ENCODE results near the gene RPTOR. TPM values are rescaled to one million over a fixed set of nuclear protein-coding genes. Genes with fewer than 3 reads are reported as not detected.

Gene RPTOR
- total RNA-seq, 1 donor from 2014 or later, result 32.0 TPM

DNA sequence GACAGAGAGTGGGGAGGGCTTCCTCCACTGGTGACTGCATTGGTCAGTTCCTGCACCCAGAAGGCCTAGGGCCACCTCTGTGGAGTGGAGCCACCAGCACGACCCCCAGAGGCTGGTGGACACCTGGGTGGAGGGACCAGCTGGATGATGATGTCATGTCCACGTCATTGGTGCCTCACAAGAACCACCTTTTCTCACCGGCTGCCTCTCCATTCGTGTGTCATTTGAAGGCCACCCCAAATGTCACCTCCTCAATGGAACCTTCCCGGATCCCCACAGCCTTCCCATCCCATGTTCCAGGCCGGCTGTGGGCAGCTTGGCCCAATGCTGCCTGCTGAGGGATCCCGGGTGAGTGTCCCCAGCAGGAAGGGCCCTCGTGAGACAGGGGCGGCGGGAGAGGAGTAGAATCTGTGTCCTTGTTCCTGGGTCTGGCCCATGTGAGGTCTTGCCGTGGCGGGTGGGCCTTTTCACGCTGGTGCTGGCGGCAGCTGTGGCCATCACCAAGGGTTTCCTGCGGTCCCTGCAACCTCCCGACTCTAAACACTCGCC lies 437.9 kb downstream of the RPTOR start:
- H3K4me2 ChIP-seq (ENCODE audit: low read length), result no peak overlapping the region
- H2AFZ ChIP-seq (ENCODE audit: low read depth, low read length), result no peak overlapping the region
- FAIRE-seq (no peak), DNase-seq (ENCODE audit: low read depth) (no peak)
- peaks cover 28% of the 10 kb centered on the region for H3K4me1 ChIP-seq (ENCODE audit: insufficient read depth, low read length)
- H3K4me1 Mint-ChIP-seq (ENCODE audit: low read depth, unreplicated experiment), result peaks cover 10% of the 10 kb centered on the region
- H3K9me3 Mint-ChIP-seq (ENCODE audit: unreplicated experiment), result no peaks in the 10 kb centered on the region
- no peak overlapping the region for H3K27ac Mint-ChIP-seq (ENCODE audit: unreplicated experiment)
- no peak overlapping the region for H3K27ac ChIP-seq (ENCODE audit: low read depth, low read length)
- no peaks in the 10 kb centered on the region for H4K20me1 ChIP-seq (ENCODE audit: insufficient read depth, low read length)
- no peaks in the 10 kb centered on the region for H3K79me2 ChIP-seq (ENCODE audit: insufficient read depth, low read length)
- H3K9me3 ChIP-seq (ENCODE audit: insufficient read depth, low read depth, low read length), result no peaks in the 10 kb centered on the region
- no peak overlapping the region for H3K9ac ChIP-seq (ENCODE audit: low read length)
- no peaks in the 10 kb centered on the region for H3K36me3 ChIP-seq (ENCODE audit: insufficient read depth, low read length)
- H3K36me3 Mint-ChIP-seq (ENCODE audit: low read depth, unreplicated experiment), result no peaks in the 10 kb centered on the region
- H3K27me3 Mint-ChIP-seq (ENCODE audit: low read depth, unreplicated experiment), result peaks cover 5% of the 10 kb centered on the region
- H3K4me3 Mint-ChIP-seq (ENCODE audit: unreplicated experiment), result peak overlapping the region; percentile 66
- H3K27me3 ChIP-seq (ENCODE audit: insufficient read depth, low read length), result no peaks in the 10 kb centered on the region
- TF ChIP-seq, protein P1, sequence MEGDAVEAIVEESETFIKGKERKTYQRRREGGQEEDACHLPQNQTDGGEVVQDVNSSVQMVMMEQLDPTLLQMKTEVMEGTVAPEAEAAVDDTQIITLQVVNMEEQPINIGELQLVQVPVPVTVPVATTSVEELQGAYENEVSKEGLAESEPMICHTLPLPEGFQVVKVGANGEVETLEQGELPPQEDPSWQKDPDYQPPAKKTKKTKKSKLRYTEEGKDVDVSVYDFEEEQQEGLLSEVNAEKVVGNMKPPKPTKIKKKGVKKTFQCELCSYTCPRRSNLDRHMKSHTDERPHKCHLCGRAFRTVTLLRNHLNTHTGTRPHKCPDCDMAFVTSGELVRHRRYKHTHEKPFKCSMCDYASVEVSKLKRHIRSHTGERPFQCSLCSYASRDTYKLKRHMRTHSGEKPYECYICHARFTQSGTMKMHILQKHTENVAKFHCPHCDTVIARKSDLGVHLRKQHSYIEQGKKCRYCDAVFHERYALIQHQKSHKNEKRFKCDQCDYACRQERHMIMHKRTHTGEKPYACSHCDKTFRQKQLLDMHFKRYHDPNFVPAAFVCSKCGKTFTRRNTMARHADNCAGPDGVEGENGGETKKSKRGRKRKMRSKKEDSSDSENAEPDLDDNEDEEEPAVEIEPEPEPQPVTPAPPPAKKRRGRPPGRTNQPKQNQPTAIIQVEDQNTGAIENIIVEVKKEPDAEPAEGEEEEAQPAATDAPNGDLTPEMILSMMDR (IDR thresholded peaks at IDR 0.05; ENCODE audit: insufficient read depth, low read depth, low read length), result no peak
- no peak for TF ChIP-seq EZH2 (IDR thresholded peaks at IDR 0.05; ENCODE audit: insufficient read depth, low read length)
- no peak overlapping the region for H3K4me3 ChIP-seq (ENCODE audit: insufficient read depth, low read depth, low read length)

DNA sequence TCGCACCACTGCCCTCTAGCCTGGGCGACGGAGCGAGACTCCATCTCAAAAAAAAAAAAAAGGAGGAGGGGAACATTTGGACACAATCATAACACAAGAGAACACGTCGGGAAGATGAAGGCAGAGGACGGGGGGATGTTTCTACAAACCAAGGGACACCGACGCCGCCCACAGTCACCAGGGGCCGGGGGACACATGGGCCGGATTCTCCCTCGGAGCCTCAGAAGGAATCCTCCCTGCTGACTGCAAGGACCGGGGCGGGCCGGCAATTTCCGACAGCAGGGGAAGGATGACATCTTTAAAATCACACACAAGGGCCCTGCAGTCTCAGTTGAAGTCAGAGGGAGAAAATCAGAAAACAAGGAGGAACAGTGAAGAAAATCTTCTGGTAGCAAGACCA lies 438.9 kb downstream of the RPTOR start:
- Mint-ChIP-seq H3K4me3 (ENCODE audit: unreplicated experiment) (no peak overlapping the region), H3K27me3 (ENCODE audit: low read depth, unreplicated experiment) (peaks cover 5% of the 10 kb centered on the region), H3K36me3 (ENCODE audit: low read depth, unreplicated experiment) (no peaks in the 10 kb centered on the region), H3K4me1 (ENCODE audit: low read depth, unreplicated experiment) (peaks cover 10% of the 10 kb centered on the region), H3K27ac (ENCODE audit: unreplicated experiment) (no peak overlapping the region), H3K9me3 (ENCODE audit: unreplicated experiment) (no peaks in the 10 kb centered on the region)
- Histone ChIP-seq H3K4me1 (ENCODE audit: insufficient read depth, low read length) (peaks cover 28% of the 10 kb centered on the region), H3K4me3 (ENCODE audit: insufficient read depth, low read depth, low read length) (no peak overlapping the region), H3K79me2 (ENCODE audit: insufficient read depth, low read length) (no peaks in the 10 kb centered on the region), H3K4me2 (ENCODE audit: low read length) (no peak overlapping the region), H3K9ac (ENCODE audit: low read length) (no peak overlapping the region), H3K27me3 (ENCODE audit: insufficient read depth, low read length) (no peaks in the 10 kb centered on the region), H2AFZ (ENCODE audit: low read depth, low read length) (no peak overlapping the region), H4K20me1 (ENCODE audit: insufficient read depth, low read length) (no peaks in the 10 kb centered on the region), H3K36me3 (ENCODE audit: insufficient read depth, low read length) (no peaks in the 10 kb centered on the region), H3K27ac (ENCODE audit: low read depth, low read length) (no peak overlapping the region), H3K9me3 (ENCODE audit: insufficient read depth, low read depth, low read length) (no peaks in the 10 kb centered on the region)
- FAIRE-seq (no peak), DNase-seq (ENCODE audit: low read depth) (no peak)
- TF ChIP-seq EZH2 (IDR thresholded peaks at IDR 0.05; ENCODE audit: insufficient read depth, low read length), result no peak
- TF ChIP-seq, protein P1 (IDR thresholded peaks at IDR 0.05; ENCODE audit: insufficient read depth, low read depth, low read length), result no peak

DNA sequence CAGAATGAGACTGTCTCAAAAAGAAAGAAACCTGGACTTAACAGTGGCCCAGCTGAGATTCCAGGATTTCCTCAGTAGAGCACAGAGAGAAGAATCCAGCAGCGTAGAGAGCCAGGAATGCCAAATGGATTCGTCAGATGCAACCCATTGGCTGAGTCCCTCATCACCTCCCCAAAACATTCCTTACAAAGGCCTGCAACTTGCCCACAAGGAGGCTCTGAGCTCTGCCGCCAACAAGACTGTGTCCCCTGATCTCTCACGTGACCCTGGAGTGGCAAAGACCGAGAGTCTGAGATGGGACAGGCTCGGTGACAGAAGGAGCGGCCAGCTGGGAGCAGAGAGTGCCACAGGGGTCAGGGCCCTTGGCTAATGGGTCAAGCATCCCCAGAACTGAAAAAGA lies 440.1 kb downstream of the RPTOR start:
- H3K27me3 ChIP-seq (ENCODE audit: insufficient read depth, low read length), result no peaks in the 10 kb centered on the region
- Mint-ChIP-seq H3K4me3 (ENCODE audit: unreplicated experiment) (peak overlapping the region; percentile 34), H3K27ac (ENCODE audit: unreplicated experiment) (peak overlapping the region; percentile 59), H3K9me3 (ENCODE audit: unreplicated experiment) (no peaks in the 10 kb centered on the region), H3K36me3 (ENCODE audit: low read depth, unreplicated experiment) (no peaks in the 10 kb centered on the region), H3K4me1 (ENCODE audit: low read depth, unreplicated experiment) (peaks cover 8% of the 10 kb centered on the region), H3K27me3 (ENCODE audit: low read depth, unreplicated experiment) (peaks cover 5% of the 10 kb centered on the region)
- peak overlapping the region; percentile 56 for H3K9ac ChIP-seq (ENCODE audit: low read length)
- H3K9me3 ChIP-seq (ENCODE audit: insufficient read depth, low read depth, low read length), result no peaks in the 10 kb centered on the region
- FAIRE-seq, result peak; percentile 88
- TF ChIP-seq, protein P1 (IDR thresholded peaks at IDR 0.05; ENCODE audit: insufficient read depth, low read depth, low read length), result peak; percentile 32
- no peak for TF ChIP-seq EZH2 (IDR thresholded peaks at IDR 0.05; ENCODE audit: insufficient read depth, low read length)
- peak; percentile 97 for DNase-seq (ENCODE audit: low read depth)
- H2AFZ ChIP-seq (ENCODE audit: low read depth, low read length), result peak overlapping the region; percentile 72
- H3K79me2 ChIP-seq (ENCODE audit: insufficient read depth, low read length), result no peaks in the 10 kb centered on the region
- H3K4me3 ChIP-seq (ENCODE audit: insufficient read depth, low read depth, low read length), result no peak overlapping the region
- no peaks in the 10 kb centered on the region for H3K36me3 ChIP-seq (ENCODE audit: insufficient read depth, low read length)
- H3K4me1 ChIP-seq (ENCODE audit: insufficient read depth, low read length), result peaks cover 26% of the 10 kb centered on the region
- H3K27ac ChIP-seq (ENCODE audit: low read depth, low read length), result peak overlapping the region; percentile 69
- H3K4me2 ChIP-seq (ENCODE audit: low read length), result peak overlapping the region; percentile 67
- H4K20me1 ChIP-seq (ENCODE audit: insufficient read depth, low read length), result no peaks in the 10 kb centered on the region
